ENCODE results near the gene BPIFB1. TPM values are rescaled to one million over a fixed set of nuclear protein-coding genes. Genes with fewer than 3 reads are reported as not detected.

The BPIFB1 gene
- total RNA-seq, 1 experiment from 2014 or later = 9.2 TPM

GRCh38 chr20:33349493-33349892 lies 66.5 kb downstream of the BPIFB1 start:
- BruUV-seq (replicated peaks) = no TSS peak
- no peak overlapping the region for H3K27ac Mint-ChIP-seq (ENCODE audit: unreplicated experiment)
- intact Hi-C loops (cut with micrococcal nuclease; ENCODE audit: unreplicated experiment) = no loop called here

GRCh38 chr20:33351696-33352095 lies 68.7 kb downstream of the BPIFB1 start:
- no TSS peak for BruUV-seq (replicated peaks)
- TF ChIP-seq CTCF (IDR thresholded peaks at IDR 0.05; ENCODE audit: unreplicated experiment) = no peak
- H3K9me3 Mint-ChIP-seq (ENCODE audit: low read depth, unreplicated experiment) = no peaks in the 10 kb centered on the region

More at GRCh38 chr20:33349493-33349892, 66.5 kb downstream of the BPIFB1 start:
- no peaks in the 10 kb centered on the region for H3K9me3 Mint-ChIP-seq (ENCODE audit: low read depth, unreplicated experiment)
- H3K4me3 Mint-ChIP-seq (ENCODE audit: low read depth, unreplicated experiment) = no peak overlapping the region
- no peaks in the 10 kb centered on the region for H3K4me1 Mint-ChIP-seq (ENCODE audit: low read depth, unreplicated experiment)
- no peaks in the 10 kb centered on the region for H3K27me3 Mint-ChIP-seq (ENCODE audit: unreplicated experiment)
- peaks cover 15% of the 10 kb centered on the region for H3K36me3 Mint-ChIP-seq (ENCODE audit: insufficient read depth, unreplicated experiment)
- DNase-seq = no peak
- CTCF ChIA-PET = no interaction called here
- TF ChIP-seq CTCF (IDR thresholded peaks at IDR 0.05; ENCODE audit: unreplicated experiment) = no peak

GRCh38 chr20:33352258-33353012 lies 69.4 kb downstream of the BPIFB1 start:
- BruUV-seq (replicated peaks) = no TSS peak
- Mint-ChIP-seq H3K36me3 (ENCODE audit: insufficient read depth, unreplicated experiment) (peaks cover 13% of the 10 kb centered on the region), H3K9me3 (ENCODE audit: low read depth, unreplicated experiment) (no peaks in the 10 kb centered on the region), H3K4me1 (ENCODE audit: low read depth, unreplicated experiment) (no peaks in the 10 kb centered on the region), H3K4me3 (ENCODE audit: low read depth, unreplicated experiment) (no peak overlapping the region), H3K27ac (ENCODE audit: unreplicated experiment) (no peak overlapping the region), H3K27me3 (ENCODE audit: unreplicated experiment) (no peaks in the 10 kb centered on the region)
- no peak for DNase-seq
- TF ChIP-seq CTCF (IDR thresholded peaks at IDR 0.05; ENCODE audit: unreplicated experiment) = no peak
- CTCF ChIA-PET = no interaction called here
- intact Hi-C loops (cut with micrococcal nuclease; ENCODE audit: unreplicated experiment) = no loop called here

More at GRCh38 chr20:33351696-33352095, 68.7 kb downstream of the BPIFB1 start:
- CTCF ChIA-PET = no interaction called here
- no peak for DNase-seq
- Mint-ChIP-seq H3K27ac (ENCODE audit: unreplicated experiment) (no peak overlapping the region), H3K4me1 (ENCODE audit: low read depth, unreplicated experiment) (no peaks in the 10 kb centered on the region), H3K36me3 (ENCODE audit: insufficient read depth, unreplicated experiment) (peaks cover 15% of the 10 kb centered on the region), H3K4me3 (ENCODE audit: low read depth, unreplicated experiment) (no peak overlapping the region), H3K27me3 (ENCODE audit: unreplicated experiment) (no peaks in the 10 kb centered on the region)
- intact Hi-C loops (cut with micrococcal nuclease; ENCODE audit: unreplicated experiment) = no loop called here

GRCh38 chr20:33353013-33353402 lies 70.0 kb downstream of the BPIFB1 start:
- CTCF ChIA-PET = no interaction called here
- no peaks in the 10 kb centered on the region for H3K27me3 Mint-ChIP-seq (ENCODE audit: unreplicated experiment)
- intact Hi-C loops (cut with micrococcal nuclease; ENCODE audit: unreplicated experiment) = no loop called here
- BruUV-seq (replicated peaks) = no TSS peak
- H3K4me3 Mint-ChIP-seq (ENCODE audit: low read depth, unreplicated experiment) = no peak overlapping the region
- no peaks in the 10 kb centered on the region for H3K9me3 Mint-ChIP-seq (ENCODE audit: low read depth, unreplicated experiment)
- no peak for DNase-seq
- peaks cover 8% of the 10 kb centered on the region for H3K36me3 Mint-ChIP-seq (ENCODE audit: insufficient read depth, unreplicated experiment)
- no peak for TF ChIP-seq CTCF (IDR thresholded peaks at IDR 0.05; ENCODE audit: unreplicated experiment)
- no peak overlapping the region for H3K27ac Mint-ChIP-seq (ENCODE audit: unreplicated experiment)
- H3K4me1 Mint-ChIP-seq (ENCODE audit: low read depth, unreplicated experiment) = no peaks in the 10 kb centered on the region

Other genes starting within 250 kb of the BPIFB1 start
- not detected in 2 replicates for gene BPIFB3, start 229.3 kb upstream of the BPIFB1 start, total RNA-seq (2022)
- not detected in 2 replicates for gene BPIFB4, start 203.6 kb upstream of the BPIFB1 start, total RNA-seq (2022)
- not detected in 2 replicates for gene BPIFA2, start 115.1 kb upstream of the BPIFB1 start, total RNA-seq (2022)
- gene BPIFA3, start 65.9 kb upstream of the BPIFB1 start, total RNA-seq (2022) = not detected in 2 replicates
- gene BPIFA1, start 47.2 kb upstream of the BPIFB1 start, total RNA-seq (2022) = not detected in 2 replicates
- gene CDK5RAP1, start 118.3 kb downstream of the BPIFB1 start, total RNA-seq (2022) = 63.6 and 65.8 TPM in 2 replicates
- 5.1 and 7.6 TPM in 2 replicates for gene SNTA1, start 160.5 kb downstream of the BPIFB1 start, total RNA-seq (2022)
- 17.8 and 20.5 TPM in 2 replicates for gene CBFA2T2, start 206.9 kb downstream of the BPIFB1 start, total RNA-seq (2022)

Measured in Calu3 (cell line).